ENCODE results near the gene COL9A2. TPM values are rescaled to one million over a fixed set of nuclear protein-coding genes. Genes with fewer than 3 reads are reported as not detected.

Gene COL9A2
- polyA plus RNA-seq, 1 donor from 2014 or later: 2.3 TPM

DNA sequence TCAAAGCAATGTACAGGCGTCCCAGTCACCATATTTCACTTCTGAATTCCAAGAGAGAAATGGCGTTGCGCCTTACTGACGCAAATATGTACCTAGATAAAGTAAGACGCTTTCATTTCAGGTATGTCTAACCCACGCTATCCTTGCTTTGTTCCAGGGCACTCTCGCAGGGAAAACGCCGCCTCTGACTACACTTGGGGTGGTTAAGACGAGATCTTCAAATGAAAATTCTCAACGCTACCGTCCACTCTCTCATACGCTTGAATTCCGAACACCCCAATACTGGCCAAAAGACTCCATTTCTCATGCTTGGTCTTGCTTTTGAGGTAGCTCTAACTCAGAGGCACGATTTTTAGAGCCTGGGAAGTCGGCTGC lies 59.8 kb downstream of the COL9A2 start:
- H3K79me2 ChIP-seq (replicated peaks; ENCODE audit: insufficient read depth, low read length): peaks cover 36% of the 10 kb centered on the region
- H3K27me3 ChIP-seq (ENCODE audit: insufficient read depth, low read depth, low read length): no peaks in the 10 kb centered on the region
- no peaks in the 10 kb centered on the region for H3F3A ChIP-seq (ENCODE audit: insufficient read depth, low read length, poor library complexity, severe bottlenecking)
- H3K4me2 ChIP-seq (ENCODE audit: low read length): peak overlapping the region; percentile 75
- TF ChIP-seq SMC3 (conservative IDR thresholded peaks at IDR 0.05; ENCODE audit: poor library complexity): no peak
- TF ChIP-seq, protein P1, sequence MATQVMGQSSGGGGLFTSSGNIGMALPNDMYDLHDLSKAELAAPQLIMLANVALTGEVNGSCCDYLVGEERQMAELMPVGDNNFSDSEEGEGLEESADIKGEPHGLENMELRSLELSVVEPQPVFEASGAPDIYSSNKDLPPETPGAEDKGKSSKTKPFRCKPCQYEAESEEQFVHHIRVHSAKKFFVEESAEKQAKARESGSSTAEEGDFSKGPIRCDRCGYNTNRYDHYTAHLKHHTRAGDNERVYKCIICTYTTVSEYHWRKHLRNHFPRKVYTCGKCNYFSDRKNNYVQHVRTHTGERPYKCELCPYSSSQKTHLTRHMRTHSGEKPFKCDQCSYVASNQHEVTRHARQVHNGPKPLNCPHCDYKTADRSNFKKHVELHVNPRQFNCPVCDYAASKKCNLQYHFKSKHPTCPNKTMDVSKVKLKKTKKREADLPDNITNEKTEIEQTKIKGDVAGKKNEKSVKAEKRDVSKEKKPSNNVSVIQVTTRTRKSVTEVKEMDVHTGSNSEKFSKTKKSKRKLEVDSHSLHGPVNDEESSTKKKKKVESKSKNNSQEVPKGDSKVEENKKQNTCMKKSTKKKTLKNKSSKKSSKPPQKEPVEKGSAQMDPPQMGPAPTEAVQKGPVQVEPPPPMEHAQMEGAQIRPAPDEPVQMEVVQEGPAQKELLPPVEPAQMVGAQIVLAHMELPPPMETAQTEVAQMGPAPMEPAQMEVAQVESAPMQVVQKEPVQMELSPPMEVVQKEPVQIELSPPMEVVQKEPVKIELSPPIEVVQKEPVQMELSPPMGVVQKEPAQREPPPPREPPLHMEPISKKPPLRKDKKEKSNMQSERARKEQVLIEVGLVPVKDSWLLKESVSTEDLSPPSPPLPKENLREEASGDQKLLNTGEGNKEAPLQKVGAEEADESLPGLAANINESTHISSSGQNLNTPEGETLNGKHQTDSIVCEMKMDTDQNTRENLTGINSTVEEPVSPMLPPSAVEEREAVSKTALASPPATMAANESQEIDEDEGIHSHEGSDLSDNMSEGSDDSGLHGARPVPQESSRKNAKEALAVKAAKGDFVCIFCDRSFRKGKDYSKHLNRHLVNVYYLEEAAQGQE (IDR thresholded peaks at IDR 0.05; ENCODE audit: borderline replicate concordance): no peak
- TF ChIP-seq MXI1 (conservative IDR thresholded peaks at IDR 0.05; ENCODE audit: poor library complexity, severe bottlenecking): no peak
- no peak for TF ChIP-seq EZH2 (IDR thresholded peaks at IDR 0.05; ENCODE audit: borderline replicate concordance, insufficient read depth, low read length, poor library complexity, severe bottlenecking)
- no peak for TF ChIP-seq EP300 (conservative IDR thresholded peaks at IDR 0.05; ENCODE audit: poor library complexity, severe bottlenecking)
- TF ChIP-seq POLR2AphosphoS5 (IDR thresholded peaks at IDR 0.05): no peak
- no peak for TF ChIP-seq TAF1 (IDR thresholded peaks at IDR 0.05; ENCODE audit: low read depth)
- no peak for TF ChIP-seq RAD21 (conservative IDR thresholded peaks at IDR 0.05)
- TF ChIP-seq, protein P2, sequence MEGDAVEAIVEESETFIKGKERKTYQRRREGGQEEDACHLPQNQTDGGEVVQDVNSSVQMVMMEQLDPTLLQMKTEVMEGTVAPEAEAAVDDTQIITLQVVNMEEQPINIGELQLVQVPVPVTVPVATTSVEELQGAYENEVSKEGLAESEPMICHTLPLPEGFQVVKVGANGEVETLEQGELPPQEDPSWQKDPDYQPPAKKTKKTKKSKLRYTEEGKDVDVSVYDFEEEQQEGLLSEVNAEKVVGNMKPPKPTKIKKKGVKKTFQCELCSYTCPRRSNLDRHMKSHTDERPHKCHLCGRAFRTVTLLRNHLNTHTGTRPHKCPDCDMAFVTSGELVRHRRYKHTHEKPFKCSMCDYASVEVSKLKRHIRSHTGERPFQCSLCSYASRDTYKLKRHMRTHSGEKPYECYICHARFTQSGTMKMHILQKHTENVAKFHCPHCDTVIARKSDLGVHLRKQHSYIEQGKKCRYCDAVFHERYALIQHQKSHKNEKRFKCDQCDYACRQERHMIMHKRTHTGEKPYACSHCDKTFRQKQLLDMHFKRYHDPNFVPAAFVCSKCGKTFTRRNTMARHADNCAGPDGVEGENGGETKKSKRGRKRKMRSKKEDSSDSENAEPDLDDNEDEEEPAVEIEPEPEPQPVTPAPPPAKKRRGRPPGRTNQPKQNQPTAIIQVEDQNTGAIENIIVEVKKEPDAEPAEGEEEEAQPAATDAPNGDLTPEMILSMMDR (IDR thresholded peaks at IDR 0.05; ENCODE audit: poor library complexity, severe bottlenecking): no peak
- peak overlapping the region; percentile 99 for H2AFZ ChIP-seq (ENCODE audit: low read depth, low read length)
- no peaks in the 10 kb centered on the region for H3K9me2 ChIP-seq (ENCODE audit: insufficient read depth, low read length)
- H3K9me3 ChIP-seq (ENCODE audit: low read length): no peaks in the 10 kb centered on the region
- peak overlapping the region; percentile 90 for H3K9ac ChIP-seq (ENCODE audit: low read length)
- no peaks in the 10 kb centered on the region for H3K36me3 ChIP-seq (ENCODE audit: insufficient read depth, low read length)
- H3K27ac ChIP-seq (ENCODE audit: low read length): peak overlapping the region; percentile 94
- H3K4me3 ChIP-seq (ENCODE audit: low read length): peak overlapping the region; percentile 77
- H4K20me1 ChIP-seq (ENCODE audit: insufficient read depth): no peaks in the 10 kb centered on the region

DNA sequence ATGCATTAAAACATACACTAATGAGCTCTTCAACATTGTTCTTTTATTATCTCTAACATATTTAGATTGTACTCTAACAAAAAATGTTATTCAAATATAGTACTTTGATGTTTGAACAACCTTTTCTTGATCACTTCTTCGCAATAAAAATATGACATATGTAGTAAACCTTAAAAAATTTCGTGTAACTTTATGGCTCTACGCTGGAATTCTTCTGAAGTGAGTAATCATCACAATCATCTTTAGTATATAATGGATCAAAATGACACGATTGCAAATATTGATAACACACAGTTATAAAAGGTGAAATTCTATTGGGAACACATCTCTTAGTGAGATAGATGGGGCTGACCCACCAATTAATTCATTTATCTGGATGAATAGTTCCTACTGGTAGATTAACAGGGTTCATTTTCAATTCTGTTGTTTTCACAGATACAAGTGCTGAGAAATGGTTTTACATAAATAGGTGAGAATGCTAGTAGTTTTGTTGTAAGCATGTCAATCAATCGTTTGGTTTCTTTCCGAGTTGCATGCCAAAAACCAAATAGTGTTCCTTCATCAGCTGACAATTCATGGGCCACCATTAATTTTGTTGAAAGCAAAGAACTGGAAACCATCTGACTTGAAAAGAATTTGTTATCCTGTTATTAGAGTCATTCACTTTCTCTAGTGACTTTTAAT lies 60.5 kb downstream of the COL9A2 start:
- H3K9ac ChIP-seq (ENCODE audit: low read length): peak overlapping the region; percentile 90
- H3K4me3 ChIP-seq (ENCODE audit: low read length): peak overlapping the region; percentile 77
- H3K4me2 ChIP-seq (ENCODE audit: low read length): peak overlapping the region; percentile 75
- H4K20me1 ChIP-seq (ENCODE audit: insufficient read depth): no peaks in the 10 kb centered on the region
- no peak for TF ChIP-seq RAD21 (conservative IDR thresholded peaks at IDR 0.05)
- no peak for TF ChIP-seq MXI1 (conservative IDR thresholded peaks at IDR 0.05; ENCODE audit: poor library complexity, severe bottlenecking)
- TF ChIP-seq, protein P2 (IDR thresholded peaks at IDR 0.05; ENCODE audit: poor library complexity, severe bottlenecking): no peak
- no peak for TF ChIP-seq EZH2 (IDR thresholded peaks at IDR 0.05; ENCODE audit: borderline replicate concordance, insufficient read depth, low read length, poor library complexity, severe bottlenecking)
- TF ChIP-seq, protein P1 (IDR thresholded peaks at IDR 0.05; ENCODE audit: borderline replicate concordance): no peak
- no peak for TF ChIP-seq EP300 (conservative IDR thresholded peaks at IDR 0.05; ENCODE audit: poor library complexity, severe bottlenecking)
- TF ChIP-seq POLR2AphosphoS5 (IDR thresholded peaks at IDR 0.05): no peak
- TF ChIP-seq SMC3 (conservative IDR thresholded peaks at IDR 0.05; ENCODE audit: poor library complexity): no peak
- no peak for TF ChIP-seq TAF1 (IDR thresholded peaks at IDR 0.05; ENCODE audit: low read depth)
- no peaks in the 10 kb centered on the region for H3K27me3 ChIP-seq (ENCODE audit: insufficient read depth, low read depth, low read length)
- no peaks in the 10 kb centered on the region for H3F3A ChIP-seq (ENCODE audit: insufficient read depth, low read length, poor library complexity, severe bottlenecking)
- no peaks in the 10 kb centered on the region for H3K9me3 ChIP-seq (ENCODE audit: low read length)
- H2AFZ ChIP-seq (ENCODE audit: low read depth, low read length): peak overlapping the region; percentile 99
- peak overlapping the region; percentile 94 for H3K27ac ChIP-seq (ENCODE audit: low read length)
- H3K9me2 ChIP-seq (ENCODE audit: insufficient read depth, low read length): no peaks in the 10 kb centered on the region
- H3K36me3 ChIP-seq (ENCODE audit: insufficient read depth, low read length): no peaks in the 10 kb centered on the region
- H3K79me2 ChIP-seq (replicated peaks; ENCODE audit: insufficient read depth, low read length): peaks cover 36% of the 10 kb centered on the region

Measured in neural cell (in vitro differentiated cells).